ENCODE data around the gene DCDC2B.

DNA sequence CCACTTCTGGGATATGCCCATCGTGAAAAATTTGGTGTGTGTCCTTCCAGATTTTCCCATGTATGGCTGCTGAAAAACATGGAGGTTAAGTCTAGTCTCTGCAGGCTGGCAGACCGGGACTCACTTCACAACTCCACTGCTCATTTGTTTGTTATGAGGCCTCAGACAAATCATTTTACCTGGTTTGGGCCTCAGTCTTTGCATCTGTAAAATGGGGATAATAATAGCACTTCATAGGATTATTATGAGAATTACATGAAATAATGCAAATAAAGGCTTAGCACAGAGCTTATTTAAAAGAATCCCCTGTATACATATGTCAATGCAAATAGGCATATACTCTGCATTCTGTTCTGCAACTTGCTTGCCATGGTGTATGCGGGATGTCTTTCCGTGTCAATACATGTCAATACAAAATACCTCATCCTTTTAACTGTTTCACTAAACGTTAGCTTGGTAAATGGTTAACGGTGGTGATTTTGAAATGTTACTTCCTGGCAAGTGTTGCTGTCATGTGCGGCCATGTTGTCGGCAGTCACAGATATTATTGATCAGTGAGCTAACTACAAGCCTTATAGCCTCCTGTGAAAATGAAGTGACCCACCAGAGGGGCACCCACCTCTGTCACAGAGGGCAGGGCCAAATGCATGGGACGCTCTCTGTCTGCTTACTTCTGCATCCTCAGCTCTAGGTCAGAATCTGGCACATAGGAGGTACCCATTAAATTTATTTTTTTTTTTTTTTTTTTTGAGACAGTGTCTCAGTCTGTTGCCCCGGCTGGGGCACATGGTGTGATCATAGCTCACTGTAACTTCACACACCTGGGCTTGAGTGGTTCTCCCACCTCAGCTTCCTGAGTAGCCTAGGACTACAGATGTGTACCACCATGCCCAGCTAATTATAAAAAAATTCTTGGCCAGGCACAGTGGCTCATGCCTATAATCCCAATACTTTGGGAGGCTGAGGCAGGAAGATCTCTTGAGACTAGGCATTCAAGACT, 46.5 kb downstream of the DCDC2B start:
- no peak for TF ChIP-seq ESRRG (CRISPR knock-in tag; IDR thresholded peaks at IDR 0.05)
- no peak for TF ChIP-seq ZFP3 (CRISPR knock-in tag; IDR thresholded peaks at IDR 0.05)
- TF ChIP-seq RARB (CRISPR knock-in tag; IDR thresholded peaks at IDR 0.05): no peak
- no peak for TF ChIP-seq PATZ1 (CRISPR knock-in tag; IDR thresholded peaks at IDR 0.05; ENCODE audit: borderline replicate concordance)
- TF ChIP-seq, protein P1, sequence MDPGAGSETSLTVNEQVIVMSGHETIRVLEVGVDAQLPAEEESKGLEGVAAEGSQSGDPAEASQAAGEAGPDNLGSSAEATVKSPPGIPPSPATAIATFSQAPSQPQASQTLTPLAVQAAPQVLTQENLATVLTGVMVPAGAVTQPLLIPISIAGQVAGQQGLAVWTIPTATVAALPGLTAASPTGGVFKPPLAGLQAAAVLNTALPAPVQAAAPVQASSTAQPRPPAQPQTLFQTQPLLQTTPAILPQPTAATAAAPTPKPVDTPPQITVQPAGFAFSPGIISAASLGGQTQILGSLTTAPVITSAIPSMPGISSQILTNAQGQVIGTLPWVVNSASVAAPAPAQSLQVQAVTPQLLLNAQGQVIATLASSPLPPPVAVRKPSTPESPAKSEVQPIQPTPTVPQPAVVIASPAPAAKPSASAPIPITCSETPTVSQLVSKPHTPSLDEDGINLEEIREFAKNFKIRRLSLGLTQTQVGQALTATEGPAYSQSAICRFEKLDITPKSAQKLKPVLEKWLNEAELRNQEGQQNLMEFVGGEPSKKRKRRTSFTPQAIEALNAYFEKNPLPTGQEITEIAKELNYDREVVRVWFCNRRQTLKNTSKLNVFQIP (CRISPR knock-in tag; IDR thresholded peaks at IDR 0.05; ENCODE audit: borderline replicate concordance, low read depth): no peak
- TF ChIP-seq ZFP30 (CRISPR knock-in tag; IDR thresholded peaks at IDR 0.05): no peak
- no peak for TF ChIP-seq BACH2 (CRISPR knock-in tag; IDR thresholded peaks at IDR 0.05; ENCODE audit: borderline replicate concordance)
- TF ChIP-seq CSRNP3 (CRISPR knock-in tag; IDR thresholded peaks at IDR 0.05): no peak
